GM18505 (cell line): ENCODE data around the gene LSAMP.

ENCODE experiments used
- ATAC-seq: cut with Tn5 transposase; IDR thresholded peaks from one replicate; pipeline ENCODE4 v1.9.1; 2021; ENCODE audit not compliant: unreplicated experiment
- POLR2A ChIP-seq: IDR thresholded peaks from 4 replicates; pipeline ENCODE4 v1.6.1; 2011; ENCODE audit warnings: borderline replicate concordance; ENCODE audit not compliant: insufficient read depth, insufficient read length; ENCODE audit errors: extremely low read depth

Gene LSAMP

GRCh38 chr3:116445311-116445841 is at the start of gene LSAMP:
TSS of gene LSAMP (minus strand) at chr3:116445487.
- ATAC-seq, result no peak

GRCh38 chr3:116492379-116492778 is 47.1 kb upstream of the LSAMP start:
- TF ChIP-seq POLR2A, result no peak
- no peak for ATAC-seq

More at GRCh38 chr3:116445311-116445841, at the start of gene LSAMP:
- no peak for TF ChIP-seq POLR2A

GRCh38 chr3:116483135-116483534 is 37.8 kb upstream of the LSAMP start:
- no peak for TF ChIP-seq POLR2A
- no peak for ATAC-seq

- ATAC-seq, result no peak
- TF ChIP-seq POLR2A, result no peak
Observed at GRCh38 chr3:116476691-116477090, 31.4 kb upstream of the LSAMP start.

- ATAC-seq, result no peak
- TF ChIP-seq POLR2A, result no peak
Observed at GRCh38 chr3:116474801-116475200, 29.5 kb upstream of the LSAMP start.

GRCh38 chr3:116474032-116474780 is 28.9 kb upstream of the LSAMP start:
- no peak for ATAC-seq
- TF ChIP-seq POLR2A, result no peak

- TF ChIP-seq POLR2A, result no peak
Observed at GRCh38 chr3:116473602-116474001, 28.3 kb upstream of the LSAMP start.

GRCh38 chr3:116470605-116471197 is 25.4 kb upstream of the LSAMP start:
- no peak for ATAC-seq
- TF ChIP-seq POLR2A, result no peak

More at GRCh38 chr3:116473602-116474001, 28.3 kb upstream of the LSAMP start:
- no peak for ATAC-seq

- no peak for TF ChIP-seq POLR2A
- ATAC-seq, result no peak
Observed at GRCh38 chr3:116469546-116469945, 24.3 kb upstream of the LSAMP start.

GRCh38 chr3:116464276-116464798 is 19.1 kb upstream of the LSAMP start:
- TF ChIP-seq POLR2A, result no peak
- ATAC-seq, result no peak

GRCh38 chr3:116453666-116454346 is 8.5 kb upstream of the LSAMP start:
- no peak for ATAC-seq
- no peak for TF ChIP-seq POLR2A

- no peak for ATAC-seq
- TF ChIP-seq POLR2A, result no peak
Observed at GRCh38 chr3:116449546-116450350, 4.5 kb upstream of the LSAMP start.
